GM21528 (cell line): ENCODE data around the gene AMACR.
"Not testable (repeated sequence)": the region's sequence is repeated elsewhere in the genome, so short reads cannot be mapped to it uniquely, and the experiment has no call there.

Experiments used
- ATAC-seq: cut with Tn5 transposase; IDR thresholded peaks from one replicate; pipeline ENCODE4 v1.9.1; 2021; ENCODE audit warnings: mild to moderate bottlenecking, moderate library complexity; ENCODE audit not compliant: unreplicated experiment, low FRiP score

The AMACR gene

GRCh38 chr5:33975852-33976251 lies 32.0 kb downstream of the AMACR start:
- ATAC-seq, result no peak

- ATAC-seq, result no peak
These were observed 34.6 kb downstream of the AMACR start for GRCh38 chr5:33973271-33973670.

- peak; percentile 86 for ATAC-seq
These were observed 38.0 kb downstream of the AMACR start for GRCh38 chr5:33969572-33970452.

GRCh38 chr5:33968211-33969005 lies 39.4 kb downstream of the AMACR start:
- ATAC-seq, result no peak

GRCh38 chr5:33966805-33967204 lies 41.0 kb downstream of the AMACR start:
- no peak for ATAC-seq

- ATAC-seq, result no peak
These were observed 43.6 kb downstream of the AMACR start for GRCh38 chr5:33964132-33964700.

- no peak for ATAC-seq
These were observed 49.7 kb downstream of the AMACR start for GRCh38 chr5:33958176-33958575.

GRCh38 chr5:33957577-33958150 lies 50.2 kb downstream of the AMACR start:
- no peak for ATAC-seq

GRCh38 chr5:33952175-33952574 lies 55.7 kb downstream of the AMACR start:
- ATAC-seq, result not testable (repeated sequence)

- ATAC-seq, result no peak
These were observed 63.2 kb downstream of the AMACR start for GRCh38 chr5:33944543-33945132.

GRCh38 chr5:33941090-33941489 lies 66.8 kb downstream of the AMACR start:
- no peak for ATAC-seq

- no peak for ATAC-seq
These were observed 68.1 kb downstream of the AMACR start for GRCh38 chr5:33939556-33940262.

GRCh38 chr5:33938881-33939280 lies 69.0 kb downstream of the AMACR start:
- ATAC-seq, result no peak

GRCh38 chr5:33938507-33938796 lies 69.4 kb downstream of the AMACR start:
- no peak for ATAC-seq

- ATAC-seq, result no peak
These were observed 69.9 kb downstream of the AMACR start for GRCh38 chr5:33937707-33938506.

- no peak for ATAC-seq
These were observed 70.7 kb downstream of the AMACR start for GRCh38 chr5:33937017-33937706.

- no peak for ATAC-seq
These were observed 71.4 kb downstream of the AMACR start, which contains the start of gene RXFP3 for GRCh38 chr5:33936381-33937016. Gene RXFP3, plus strand, starts transcription at chr5:33936386. Its CDS starts 355 bp downstream, at chr5:33936741.
